A549 (cell line): ENCODE data around the gene MYEOV. TPM values are rescaled to one million over a fixed set of nuclear protein-coding genes. Genes with fewer than 3 reads are reported as not detected.

Experiments used
- ATAC-seq, 2 experiments: fragments of 200-7000 bp in 1 of 2; fragments of >200 bp in 1 of 2; cut with Nextera tagmentation in 1 of 2; cut with Tn5 transposase in 1 of 2; 3 replicates each; pipeline versions ENCODE4 v1.8.0 to v1.9.1; 2018 to 2020; ENCODE audit warnings: mild to moderate bottlenecking in 1 of 2, moderate library complexity in 1 of 2
- CTCF ChIA-PET: fragments of 300-600 bp; sonication (Branson Sonifier 250); formaldehyde crosslinking; extraction: SDS; loops from one replicate; lab custom pipeline; 2021; ENCODE audit warnings: antibody characterized with exemption, inconsistent platforms; lab: Yijun Ruan, JAX
- POLR2A ChIA-PET: fragments of 350-600 bp; formaldehyde crosslinking; extraction: SDS; loops from one replicate; lab custom pipeline; 2021; ENCODE audit warnings: antibody characterized with exemption, inconsistent platforms; lab: Yijun Ruan, JAX
- DNase-seq, 2 experiments: peaks; one replicate each; pipeline versions ENCODE4 v3.0.0 to v3.0.0-alpha.2; 2011 to 2016; ENCODE audit warnings: low read depth in 1 of 2, low spot score in 1 of 2
- FAIRE-seq: peaks from 2 replicates; lab custom pipeline; 2011; peaks lifted over from hg19 to GRCh38; lab: Jason Lieb, UNC
- H3K27ac ChIP-seq, 2 experiments: fragments of >200 bp; sonication (Bioruptor Twin); formaldehyde crosslinking; 3 replicates each; pipeline ENCODE4 v1.5.1; 2016 to 2017
- H3K4me1 ChIP-seq: fragments of >200 bp; sonication (Bioruptor Twin); formaldehyde crosslinking; 3 replicates; pipeline ENCODE4 v1.6.1; 2016
- H3K4me2 ChIP-seq: fragments of >200 bp; sonication (Bioruptor Twin); formaldehyde crosslinking; 3 replicates; pipeline ENCODE4 v1.6.1; 2016
- H3K4me3 ChIP-seq: fragments of >200 bp; sonication (Bioruptor Twin); formaldehyde crosslinking; 3 replicates; pipeline ENCODE4 v1.5.1; 2016
- H3K9me3 ChIP-seq: fragments of >200 bp; sonication (Bioruptor Twin); formaldehyde crosslinking; 3 replicates; pipeline ENCODE4 v1.6.1; 2016
- CHD2 ChIP-seq: fragments of 150-350 bp; IDR thresholded peaks from 2 replicates; pipeline ENCODE4 v1.6.1; 2014; ENCODE audit warnings: low read length; ENCODE audit not compliant: partially characterized antibody
- CTCF ChIP-seq: fragments of >200 bp; sonication (Bioruptor Twin); formaldehyde crosslinking; IDR thresholded peaks from 3 replicates; pipeline ENCODE4 v1.5.1; 2016
- E2F6 ChIP-seq: IDR thresholded peaks from 2 replicates; pipeline ENCODE4 v1.6.1; 2012; ENCODE audit warnings: low read depth, borderline replicate concordance
- ELK1 ChIP-seq: fragments of 150-350 bp; IDR thresholded peaks from 2 replicates; pipeline ENCODE4 v1.6.1; 2014; ENCODE audit warnings: low read depth, mild to moderate bottlenecking, low read length
- EP300 ChIP-seq, 2 experiments: fragments of >200 bp; sonication (Bioruptor Twin); formaldehyde crosslinking; IDR thresholded peaks; 2 replicates in 1 of 2; 3 replicates in 1 of 2; pipeline ENCODE4 v1.6.1; 2016 to 2017
- FOXS1 ChIP-seq: fragments of 250-450 bp; sonication (Bioruptor Pico); IDR thresholded peaks from 2 replicates; pipeline ENCODE4 v1.5.0; 2020; ENCODE audit warnings: mild to moderate bottlenecking, moderate library complexity
- GATA3 ChIP-seq: IDR thresholded peaks from 2 replicates; pipeline ENCODE4 v1.6.1; 2012; ENCODE audit warnings: borderline replicate concordance
- HDAC2 ChIP-seq: fragments of 200-600 bp; sonication (generic); IDR thresholded peaks from 2 replicates; pipeline ENCODE4 v1.6.1; 2016
- HMGXB4 ChIP-seq: fragments of 250-450 bp; sonication (Bioruptor Pico); IDR thresholded peaks from 2 replicates; pipeline ENCODE4 v1.5.0; 2021; ENCODE audit warnings: mild to moderate bottlenecking, moderate library complexity, borderline replicate concordance
- KDM1A ChIP-seq: fragments of 200-600 bp; sonication (generic); IDR thresholded peaks from 2 replicates; pipeline ENCODE4 v1.6.1; 2016; ENCODE audit warnings: low read depth, mild to moderate bottlenecking
- MAZ ChIP-seq: fragments of 150-350 bp; IDR thresholded peaks from 2 replicates; pipeline ENCODE4 v1.6.1; 2014; ENCODE audit warnings: antibody characterized with exemption, low read depth, low read length, borderline replicate concordance
- PHF8 ChIP-seq: fragments of 200-600 bp; sonication (generic); IDR thresholded peaks from 2 replicates; pipeline ENCODE4 v1.6.1; 2016; ENCODE audit warnings: low read depth, mild to moderate bottlenecking, antibody characterized with exemption, moderate library complexity, borderline replicate concordance
- RARB ChIP-seq: fragments of 250-450 bp; sonication (Bioruptor Pico); IDR thresholded peaks from 2 replicates; pipeline ENCODE4 v1.8.0; 2021; ENCODE audit warnings: mild to moderate bottlenecking, moderate library complexity
- REST ChIP-seq: fragments of 200-600 bp; sonication (generic); IDR thresholded peaks from 2 replicates; pipeline ENCODE4 v1.6.1; 2016; ENCODE audit warnings: antibody characterized with exemption, mild to moderate bottlenecking, moderate library complexity
- RFX5 ChIP-seq: fragments of 450-650 bp; IDR thresholded peaks from 2 replicates; pipeline ENCODE4 v1.7.1; 2014; ENCODE audit warnings: antibody characterized with exemption, mild to moderate bottlenecking, moderate library complexity
- RNF2 ChIP-seq: fragments of 200-600 bp; sonication (generic); IDR thresholded peaks from 2 replicates; pipeline ENCODE4 v1.6.1; 2016; ENCODE audit warnings: low read depth, mild to moderate bottlenecking, antibody characterized with exemption, moderate library complexity, borderline replicate concordance
- SMC3 ChIP-seq: fragments of >200 bp; sonication (Bioruptor Twin); formaldehyde crosslinking; IDR thresholded peaks from 3 replicates; pipeline ENCODE4 v1.6.1; 2018; ENCODE audit warnings: inconsistent platforms
- ZC3H11A ChIP-seq: fragments of 450-650 bp; IDR thresholded peaks from 2 replicates; pipeline ENCODE4 v1.6.1; 2014; ENCODE audit warnings: antibody characterized with exemption, mild to moderate bottlenecking
- WGBS: methylation state at CpG from one replicate; pipeline ENCODE4 v1.1.6; 2017; ENCODE audit errors: missing lambda C conversion rate; 5-methylcytosine and 5-hydroxymethylcytosine counted together
- polyA plus RNA-seq, 4 experiments: library from polyadenylated mRNA; depleted of rRNA in 3 of 4; stranded (reverse); fragments of >200 nt; fragmentation: RNase III in 1 of 4; extraction: RNeasy Plus Mini Kit Qiagen cat#74134 plus additional on column Dnase treatment in 1 of 4; gene quantifications; 2 replicates in 3 of 4; 3 replicates in 1 of 4; pipeline ENCODE4 v1.2.3, GENCODE V29; 2011 to 2017

The MYEOV gene
- polyA plus RNA-seq, 2 of the 4 experiments (the other 2 are of a cell fraction), result 92.3 to 102 TPM

GRCh38 chr11:69288883-69289242, 5.1 kb upstream of the MYEOV start (continued):
- no peak for TF ChIP-seq PHF8
- TF ChIP-seq, all 56 proteins: peak for 0

- CTCF ChIA-PET, result interaction anchor here (1.0 to 3.6 kb wide), 3 partner anchors 190 to 353 kb away, joined by 3 to 15 read pairs (median 6); no protein-coding TSS in a partner anchor
- no peak for FAIRE-seq
These were observed 3.1 kb upstream of the MYEOV start for GRCh38 chr11:69290806-69291205.

GRCh38 chr11:69291459-69292110, 2.4 kb upstream of the MYEOV start:
- no peak for ATAC-seq
- Histone ChIP-seq H3K27ac (no peak overlapping the region), H3K4me1 (peaks cover 24% of the 10 kb centered on the region), H3K4me3 (no peak overlapping the region), H3K4me2 (no peak overlapping the region), H3K9me3 (no peaks in the 10 kb centered on the region)
- DNase-seq, result no peak
- WGBS, result 78% methylated on average over 4 of the region's 4 CpGs
- no peak for TF ChIP-seq HMGXB4
- no peak for TF ChIP-seq GATA3
- no peak for TF ChIP-seq HDAC2
- TF ChIP-seq RNF2, result no peak
- no peak for TF ChIP-seq CHD2
- POLR2A ChIA-PET, result interaction anchor here (9.3 kb wide), 1 partner anchor 350 kb away, joined by 188 read pairs; the partner anchor contains the start of gene CCND1
- no peak for FAIRE-seq
- CTCF ChIA-PET, result interaction anchor here (1.0 to 9.2 kb wide), 10 partner anchors 8 to 352 kb away, joined by 3 to 150 read pairs (median 11); partner anchors contain the start of gene CCND1

More at GRCh38 chr11:69290806-69291205, 3.1 kb upstream of the MYEOV start:
- H3K4me1 ChIP-seq, result peaks cover 16% of the 10 kb centered on the region
- no peak overlapping the region for H3K27ac ChIP-seq
- 98% methylated on average over 3 of the region's 3 CpGs for WGBS
- no peak overlapping the region for H3K4me2 ChIP-seq
- no peak for DNase-seq
- POLR2A ChIA-PET, result no interaction called here
- no peaks in the 10 kb centered on the region for H3K9me3 ChIP-seq
- TF ChIP-seq FOXS1, result no peak
- TF ChIP-seq REST, result no peak
- no peak for TF ChIP-seq E2F6
- no peak for TF ChIP-seq RARB (CRISPR knock-in tag)
- ATAC-seq, result no peak
- no peak overlapping the region for H3K4me3 ChIP-seq

GRCh38 chr11:69292221-69292648, 1.7 kb upstream of the MYEOV start:
- Histone ChIP-seq H3K4me1 (peaks cover 28% of the 10 kb centered on the region), H3K9me3 (no peaks in the 10 kb centered on the region), H3K4me2 (no peak overlapping the region), H3K27ac (peak overlapping the region; percentile 93 to 98; a peak in 4 of 6 replicates), H3K4me3 (no peak overlapping the region)
- peak in 1 of 2 experiments; percentile 34 for DNase-seq
- no peak for FAIRE-seq
- no peak for ATAC-seq
- POLR2A ChIA-PET, result interaction anchor here (9.3 kb wide), 1 partner anchor 350 kb away, joined by 188 read pairs; the partner anchor contains the start of gene CCND1
- WGBS, result 25% methylated on average over 6 of the region's 8 CpGs
- CTCF ChIA-PET, result interaction anchor here (0.6 to 9.2 kb wide), 27 partner anchors 8 to 387 kb away, joined by 3 to 150 read pairs (median 3); partner anchors contain the start of gene CCND1
- TF ChIP-seq RNF2 (no peak), CTCF (peak; percentile 67), RFX5 (no peak), KDM1A (peak; percentile 76), EP300 (IDR thresholded peaks at IDR 0.05) (no peak), ELK1 (no peak), HMGXB4 (no peak), MAZ (no peak), SMC3 (peak; percentile 66), ZC3H11A (no peak)
